Stimulated activated CD4-positive, alpha-beta T cell treated with anti-CD3 and anti-CD28 coated beads, Interleukin-2, amount 100 ng/mL, for 4 hours (primary cell): ENCODE measurements around the gene SLC15A2.

Experiments
- DNase-seq: peaks from one replicate; pipeline ENCODE4 v3.0.0-alpha.2; 2020; ENCODE audit warnings: low read depth

Gene SLC15A2

GRCh38 chr3:121981473-121981872 is 87.3 kb downstream of the SLC15A2 start:
- DNase-seq = no peak

- DNase-seq = no peak
These were observed 91.6 kb downstream of the SLC15A2 start for GRCh38 chr3:121985846-121986245.

GRCh38 chr3:121988146-121988545 is 93.9 kb downstream of the SLC15A2 start:
- DNase-seq = no peak

GRCh38 chr3:121989943-121990342 is 95.7 kb downstream of the SLC15A2 start:
- DNase-seq = no peak

- DNase-seq = no peak
These were observed 98.7 kb downstream of the SLC15A2 start for GRCh38 chr3:121992601-121993560.
